Measurements from ENCODE around the gene MAP1LC3B.
A peak's percentile ranks its signal among the peaks of the same experiment; 100 is the strongest.
"Not testable (repeated sequence)": the region's sequence is repeated elsewhere in the genome, so short reads cannot be mapped to it uniquely, and the experiment has no call there.

Gene MAP1LC3B

DNA sequence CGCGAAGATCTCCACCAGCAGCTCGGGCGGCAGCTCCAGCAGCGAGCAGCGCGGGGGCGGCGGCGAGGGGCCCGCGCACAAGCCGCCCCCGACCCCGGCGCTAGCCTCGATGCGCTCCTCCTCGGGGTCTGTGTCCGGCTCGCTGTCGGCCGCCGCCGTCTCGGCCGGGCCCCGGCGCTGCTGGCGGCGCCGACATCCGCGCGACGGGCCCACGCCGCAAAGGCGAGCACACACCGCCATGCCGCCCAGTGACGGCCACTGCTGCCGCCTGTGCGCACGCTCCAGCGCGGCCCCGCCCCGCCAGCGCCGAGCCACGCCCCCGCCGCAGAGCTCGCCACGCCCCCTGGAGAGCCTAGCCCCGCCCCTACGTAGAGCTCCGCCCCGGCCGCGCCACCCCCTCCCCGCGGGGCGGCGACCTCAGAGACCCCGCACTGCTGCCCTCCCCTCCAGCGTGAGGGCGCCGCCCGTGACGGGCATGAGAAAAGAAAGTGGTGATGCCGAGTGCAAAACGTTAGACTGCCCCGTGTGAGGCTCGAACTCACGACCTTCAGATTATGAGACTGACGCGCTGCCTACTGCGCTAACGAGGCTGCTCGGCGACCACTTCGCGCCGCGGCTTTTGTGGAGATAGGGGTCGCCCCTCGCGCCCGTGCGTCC lies 8.5 kb upstream of the MAP1LC3B start, which contains the start of gene FBXO31:
FBXO31 (minus strand) TSS at position 272 of the 657 bp plus-strand sequence; CDS start at position 240, 32 bp downstream.
- peak; percentile 94 for DNase-seq

DNA sequence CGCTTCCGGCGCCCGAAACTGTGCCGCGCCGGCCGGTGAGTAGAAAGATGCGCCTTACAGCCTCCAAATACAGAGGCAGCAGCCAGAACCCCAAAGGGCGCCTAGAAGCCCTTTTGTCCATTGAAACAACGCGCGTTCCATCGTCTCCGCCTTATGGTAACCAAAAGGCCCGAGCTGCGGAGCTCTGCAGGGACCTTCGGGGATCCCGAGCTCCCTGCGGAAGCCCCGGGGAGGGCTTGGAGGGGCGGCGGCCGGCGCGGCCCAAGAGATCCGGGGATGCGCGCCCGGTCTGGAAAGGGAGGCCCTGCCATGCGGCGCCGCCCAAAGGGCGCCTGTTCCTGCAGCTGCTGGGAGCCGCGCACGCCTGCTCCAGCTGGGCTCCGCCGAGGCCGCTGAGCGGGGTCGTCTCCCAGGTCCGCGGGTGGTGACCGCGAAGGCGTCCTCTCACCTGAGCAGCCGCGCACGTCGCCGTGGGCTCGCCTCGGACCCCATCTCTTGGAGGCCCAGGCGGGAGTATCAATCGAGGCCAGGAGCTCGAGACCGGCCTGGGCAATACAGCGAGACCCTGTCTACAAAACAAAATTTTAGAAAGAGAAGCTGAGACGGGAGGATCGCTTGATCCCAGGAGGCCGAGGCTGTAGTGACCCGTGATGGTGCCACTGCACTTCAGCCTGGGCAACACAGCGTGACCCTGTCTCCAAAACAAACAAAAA lies 7.8 kb upstream of the MAP1LC3B start:
- DNase-seq, result no peak

DNA sequence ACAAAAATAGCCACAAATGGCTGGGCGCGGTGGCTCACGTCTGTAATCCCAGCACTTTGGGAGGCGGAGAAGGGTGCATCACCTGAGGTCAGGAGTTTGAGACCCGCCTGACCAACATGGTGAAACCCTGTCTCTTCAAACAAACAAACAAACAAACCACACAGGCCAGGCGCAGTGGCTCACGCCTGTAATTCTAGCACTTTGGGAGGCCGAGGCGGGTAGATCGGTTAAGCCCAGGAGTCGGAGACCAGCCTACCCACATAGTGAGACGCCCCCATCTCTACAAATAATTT lies 7.3 kb upstream of the MAP1LC3B start:
- DNase-seq, result not testable (repeated sequence)

DNA sequence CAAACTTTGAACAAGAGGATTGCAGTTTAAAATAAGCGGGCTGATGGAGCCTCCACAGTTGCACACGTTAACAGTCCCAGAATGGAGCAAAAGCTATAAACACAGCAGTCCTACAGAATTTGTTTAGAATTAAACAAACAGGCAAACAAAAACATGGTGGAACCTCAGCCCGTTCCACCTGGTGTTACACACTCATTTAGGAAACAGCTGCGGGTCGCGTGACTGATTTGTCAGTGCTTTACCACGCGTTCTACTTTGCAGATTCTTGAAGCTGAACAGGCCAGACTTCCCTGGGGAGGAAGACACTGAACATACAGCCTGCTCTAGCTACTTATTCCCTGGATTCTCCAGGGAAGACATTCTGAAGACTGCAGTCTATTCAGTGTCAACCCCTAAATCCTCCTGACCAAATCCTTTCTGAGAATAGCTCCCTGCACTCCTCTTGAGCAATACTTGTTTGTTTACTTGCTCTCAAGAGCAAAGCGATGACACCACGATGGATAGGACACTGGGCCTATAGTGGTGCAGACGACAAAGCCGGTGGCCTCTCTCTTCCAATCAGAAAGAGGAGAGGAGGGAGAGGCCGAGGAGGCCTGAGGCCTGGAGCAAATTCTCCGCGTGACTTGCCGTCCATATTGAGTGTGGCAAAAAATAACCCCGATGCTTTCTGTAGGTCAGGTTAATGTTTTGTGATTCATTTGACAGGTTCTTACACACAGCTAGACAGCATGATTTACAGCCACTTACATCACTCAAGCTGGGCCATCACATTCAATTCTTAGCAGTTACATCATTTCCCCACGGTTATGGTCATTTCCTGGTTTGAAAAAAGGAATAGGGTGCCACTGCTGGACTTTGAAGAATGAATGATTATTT lies 4.0 kb upstream of the MAP1LC3B start:
- peak; percentile 99 for DNase-seq

DNA sequence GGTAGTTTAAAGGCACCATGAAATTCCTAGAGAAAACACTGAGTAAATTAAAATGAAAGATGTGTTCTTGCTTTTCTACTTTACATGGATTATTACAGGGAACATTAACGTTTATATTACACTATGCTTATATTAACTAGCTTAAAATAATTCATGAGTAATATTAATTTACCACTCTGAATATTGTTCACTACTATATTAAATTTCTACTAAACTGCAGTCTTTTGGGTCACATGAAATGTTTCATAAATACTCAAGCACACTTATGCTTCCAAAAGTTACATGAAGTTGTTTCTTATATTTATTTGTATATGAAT lies 3.4 kb upstream of the MAP1LC3B start:
- DNase-seq, result no peak

DNA sequence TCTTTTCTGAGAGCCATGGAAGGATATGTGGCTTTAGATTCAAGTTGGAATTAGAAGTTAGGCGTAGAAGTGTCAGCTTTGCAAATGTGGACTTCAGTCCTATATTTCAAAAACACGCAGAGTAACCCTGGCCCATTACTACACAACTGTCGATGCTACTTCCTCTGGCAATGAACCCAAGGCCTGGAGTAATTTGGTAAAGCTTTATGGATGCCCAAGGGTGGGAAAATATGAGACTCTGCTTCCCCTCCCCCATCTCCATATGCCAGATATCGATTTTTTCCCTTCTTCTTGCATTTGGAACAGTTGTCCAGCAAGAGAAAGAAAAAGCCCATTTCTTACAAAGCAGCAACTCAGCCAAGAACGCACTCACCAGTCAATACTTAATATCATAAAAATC lies 2.9 kb upstream of the MAP1LC3B start:
- no peak for DNase-seq

DNA sequence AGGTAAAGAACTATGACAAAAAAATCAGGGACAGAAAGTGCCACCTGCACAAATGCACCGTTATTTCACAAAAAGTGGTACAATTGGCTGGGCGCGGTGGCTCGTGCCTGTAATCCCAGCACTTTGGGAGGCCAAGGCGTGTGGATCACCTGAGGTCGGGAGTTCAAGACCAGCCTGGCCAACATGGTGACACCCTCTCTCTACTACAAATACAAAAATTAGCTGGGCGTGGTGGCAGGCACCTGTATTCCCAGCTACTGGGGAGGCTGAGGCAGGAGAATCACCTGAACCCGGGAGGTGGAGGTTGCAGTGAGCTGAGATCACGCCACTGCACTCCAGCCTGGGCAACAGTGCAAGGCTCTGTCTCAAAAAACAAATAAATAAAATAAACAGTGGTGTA lies 2.2 kb upstream of the MAP1LC3B start:
- not testable (repeated sequence) for DNase-seq

DNA sequence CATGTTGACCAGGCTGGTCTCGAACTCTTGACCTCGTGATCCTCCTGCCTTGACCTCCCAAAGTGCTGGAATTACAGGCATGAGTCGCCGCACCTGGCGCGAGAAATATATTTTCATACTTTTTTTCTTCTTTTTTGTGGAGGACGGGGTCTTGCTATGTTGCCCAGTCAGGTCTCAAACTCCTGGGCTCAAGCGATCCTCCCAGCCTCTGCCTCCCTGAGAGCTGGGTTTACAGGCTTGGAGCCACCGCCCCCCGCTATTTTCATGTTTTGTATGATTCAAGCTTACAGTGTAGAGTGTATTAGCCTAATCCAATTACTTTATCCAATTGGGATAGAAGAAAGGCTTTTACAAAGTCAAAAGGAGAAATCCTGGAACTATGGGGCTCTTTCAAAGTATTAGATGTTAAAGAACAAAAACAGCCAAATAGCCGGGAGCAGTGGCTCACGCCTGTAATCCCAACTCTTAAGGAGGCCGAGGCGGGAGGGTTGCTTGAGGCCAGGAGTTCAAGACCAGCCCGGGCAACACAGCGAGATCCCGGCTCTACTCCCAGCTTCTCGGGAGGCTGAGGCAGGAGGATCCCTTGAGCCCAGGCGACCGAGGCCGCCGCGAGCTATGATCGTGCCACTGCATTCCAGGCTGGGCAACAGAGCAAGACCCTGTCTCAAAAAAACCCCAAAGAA lies 1.4 kb upstream of the MAP1LC3B start:
- DNase-seq, result no peak

DNA sequence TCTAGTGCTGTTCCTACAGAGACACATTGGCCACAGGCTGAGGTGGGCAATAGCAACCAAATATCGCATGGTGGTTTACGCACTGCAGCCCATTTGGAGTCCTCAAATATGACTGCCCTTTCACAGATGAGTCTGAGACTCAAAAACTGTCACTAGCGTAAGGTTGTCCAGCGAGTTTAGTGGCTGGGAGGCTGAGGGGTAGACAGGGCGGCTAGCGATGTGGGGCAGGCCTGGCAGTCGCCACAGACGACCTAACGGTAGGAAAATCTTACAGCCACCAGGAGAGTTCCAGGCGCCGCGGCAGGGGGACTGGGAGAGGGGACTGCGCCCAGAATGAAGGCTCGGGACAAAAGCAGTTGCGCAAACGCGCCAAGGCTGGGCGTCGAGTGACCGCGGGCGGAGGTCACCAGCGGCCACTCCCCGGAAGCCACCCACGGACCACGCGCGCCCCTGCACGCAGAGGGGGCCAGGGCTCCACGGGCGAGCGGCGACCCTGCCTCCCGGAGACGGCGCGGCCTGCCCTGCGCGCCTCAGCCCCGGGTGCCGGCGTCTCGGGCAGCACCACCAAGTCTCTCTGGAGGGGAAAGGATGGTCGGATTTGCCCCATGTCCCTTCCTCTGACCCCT lies 699 bp upstream of the MAP1LC3B start:
- peak; percentile 37 for DNase-seq

DNA sequence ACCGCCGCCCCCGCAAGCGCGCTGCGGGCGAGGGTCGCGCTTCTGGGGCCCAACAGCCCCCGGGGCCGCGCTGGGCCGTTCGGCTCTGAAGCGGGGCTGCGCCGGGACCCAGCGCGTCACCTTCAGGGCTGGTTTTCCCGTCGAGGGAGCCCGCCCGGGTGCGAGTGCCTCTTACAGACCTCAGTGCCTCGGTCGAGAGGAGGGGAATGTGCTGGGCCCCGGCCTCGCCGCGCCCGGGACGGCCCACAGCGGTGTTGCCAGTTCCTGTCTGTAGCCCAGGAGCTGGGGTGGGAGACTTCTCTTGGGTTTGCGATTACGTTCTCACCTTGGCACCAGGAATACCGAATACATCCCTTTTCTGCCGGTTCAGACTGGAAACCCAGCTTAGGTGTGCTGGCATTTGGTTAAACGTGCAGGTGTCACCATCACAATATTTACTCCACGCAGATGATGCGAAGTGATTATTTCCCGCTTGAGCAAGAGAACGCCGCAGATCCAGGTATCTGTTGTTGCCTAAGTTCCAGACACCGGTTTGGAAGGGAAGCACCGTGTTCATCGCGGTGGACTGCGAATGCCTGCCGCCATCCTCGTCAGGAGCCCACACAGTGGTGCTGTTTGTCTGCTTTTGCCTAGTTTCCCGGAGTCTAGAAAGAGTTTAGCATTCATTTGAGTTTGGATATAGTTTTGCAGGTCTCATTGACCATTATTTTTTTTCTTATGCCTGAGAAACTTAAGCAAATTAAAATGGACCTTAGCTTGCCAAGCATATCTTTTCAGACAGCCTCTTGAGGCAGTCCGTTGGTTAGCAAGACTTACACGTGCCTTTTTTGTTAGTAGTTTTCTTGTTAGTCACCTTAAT lies 914 bp downstream of the MAP1LC3B start:
- DNase-seq, result peak; percentile 42

DNA sequence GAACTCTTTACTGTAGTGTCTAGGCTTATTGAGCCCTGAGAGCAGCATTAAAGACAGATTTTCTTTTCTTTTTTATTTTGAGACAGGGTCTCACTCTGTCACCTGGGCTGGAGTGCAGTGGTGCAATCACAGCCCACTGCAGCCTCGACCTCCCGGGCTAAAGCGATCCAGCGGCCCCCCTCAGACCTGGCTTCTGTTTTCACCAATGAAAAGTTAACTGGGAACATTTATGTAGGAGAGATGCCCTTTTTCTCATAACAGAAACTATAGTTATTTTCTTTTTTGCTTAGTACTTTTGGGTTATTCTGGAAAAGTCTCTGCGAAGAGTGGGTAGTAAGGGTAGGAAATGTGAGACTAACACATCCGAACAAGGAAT lies 1.5 kb downstream of the MAP1LC3B start:
- no peak for DNase-seq

DNA sequence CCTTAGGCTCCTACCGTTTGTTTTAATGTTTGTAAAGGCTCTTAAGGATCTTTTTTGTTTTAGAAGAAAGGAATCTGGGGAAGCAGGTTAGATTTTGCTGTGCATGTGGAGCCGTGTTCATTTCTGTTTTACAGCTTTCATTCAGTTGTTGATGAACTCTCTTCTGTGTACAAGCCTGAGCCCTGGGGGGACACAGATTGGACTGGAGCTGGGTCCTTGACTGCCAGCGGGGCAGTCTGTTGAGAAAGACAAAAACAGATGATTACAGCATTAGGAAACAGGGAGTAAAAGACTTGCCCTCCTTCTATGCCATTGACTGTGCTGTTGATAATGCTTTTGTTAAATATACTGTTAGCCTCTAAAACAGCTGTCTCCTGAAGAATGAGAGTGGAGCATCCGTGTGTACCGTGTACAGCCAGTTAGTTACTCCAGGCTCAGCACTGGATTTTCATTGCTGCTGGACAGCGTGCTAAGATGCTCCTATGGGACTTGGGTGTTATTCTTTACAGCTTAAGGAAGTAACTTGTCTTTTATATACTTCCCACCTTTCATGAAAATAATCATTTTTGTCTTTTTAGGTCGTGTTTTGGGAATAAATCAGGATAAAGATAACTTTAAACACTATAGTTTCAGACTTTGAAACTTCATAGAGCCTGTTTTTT lies 3.2 kb downstream of the MAP1LC3B start:
- no peak for DNase-seq

DNA sequence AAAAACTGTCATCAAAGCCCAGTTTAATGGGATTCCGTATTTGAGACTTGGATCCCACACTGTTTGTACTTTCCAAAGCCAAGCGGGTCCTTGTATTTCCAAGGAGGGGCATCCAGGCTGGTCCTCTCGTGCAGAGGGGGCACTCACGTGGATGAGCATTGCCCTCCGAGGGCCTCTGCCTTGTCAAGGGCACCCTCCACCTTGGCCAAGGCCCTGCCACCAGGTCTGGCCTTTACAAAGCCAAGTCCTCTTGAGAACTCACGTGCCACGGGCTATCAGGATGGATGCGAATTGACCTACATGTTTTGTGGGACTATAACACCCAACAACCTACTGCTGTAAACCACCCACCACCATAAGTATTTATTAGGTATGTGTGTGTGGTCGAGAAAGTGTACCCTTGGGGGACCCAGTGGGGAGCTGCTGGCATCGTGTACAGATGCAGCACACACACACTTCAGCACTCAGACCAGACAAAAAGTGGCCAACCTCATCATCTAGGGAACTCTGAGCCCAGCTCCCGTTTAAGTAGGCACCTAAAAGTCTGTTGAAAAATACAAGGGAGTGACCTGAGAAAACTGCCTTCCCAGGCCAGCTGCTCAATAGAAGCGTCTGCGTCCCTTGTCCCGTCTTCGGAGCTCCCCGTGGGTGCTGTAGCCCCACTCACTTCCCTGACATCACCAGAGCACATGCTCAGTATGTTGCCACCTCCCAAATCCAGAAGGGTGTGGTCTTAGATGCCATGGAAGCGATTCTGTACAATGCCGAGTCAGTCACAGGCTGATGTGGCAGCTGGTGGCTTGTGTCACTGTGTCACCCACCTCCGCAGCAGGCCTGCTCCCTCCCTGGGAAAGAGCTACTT lies 12.9 kb downstream of the MAP1LC3B start:
- DNase-seq, result no peak

DNA sequence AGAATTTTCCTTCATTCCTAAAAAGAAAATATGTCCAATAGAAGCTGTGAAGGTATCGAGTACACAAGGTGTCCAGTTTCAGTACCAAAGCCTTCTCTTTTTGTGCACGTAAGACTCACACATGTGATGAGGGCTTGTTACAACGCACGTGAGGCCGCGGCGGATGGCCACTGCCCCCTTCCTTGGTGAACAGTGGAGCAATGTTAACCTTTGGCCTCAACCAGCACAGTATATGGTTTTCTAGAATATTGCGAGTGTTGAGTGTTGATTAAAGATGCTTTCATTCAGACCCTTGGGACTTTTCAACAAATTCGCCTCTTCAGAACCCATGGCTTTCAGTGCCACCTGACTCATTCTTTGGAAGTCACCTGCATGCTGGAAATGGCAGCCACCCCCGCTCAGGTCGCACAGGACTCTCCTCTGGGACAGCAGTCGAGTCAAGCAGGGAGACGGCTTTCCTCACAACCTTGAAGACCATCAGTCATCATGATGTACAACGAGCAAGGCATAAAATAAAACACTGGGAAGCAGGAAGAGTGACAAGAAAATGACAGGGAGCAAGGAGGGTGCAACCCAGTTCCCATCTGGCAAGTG lies 14.5 kb downstream of the MAP1LC3B start:
- no peak for DNase-seq

DNA sequence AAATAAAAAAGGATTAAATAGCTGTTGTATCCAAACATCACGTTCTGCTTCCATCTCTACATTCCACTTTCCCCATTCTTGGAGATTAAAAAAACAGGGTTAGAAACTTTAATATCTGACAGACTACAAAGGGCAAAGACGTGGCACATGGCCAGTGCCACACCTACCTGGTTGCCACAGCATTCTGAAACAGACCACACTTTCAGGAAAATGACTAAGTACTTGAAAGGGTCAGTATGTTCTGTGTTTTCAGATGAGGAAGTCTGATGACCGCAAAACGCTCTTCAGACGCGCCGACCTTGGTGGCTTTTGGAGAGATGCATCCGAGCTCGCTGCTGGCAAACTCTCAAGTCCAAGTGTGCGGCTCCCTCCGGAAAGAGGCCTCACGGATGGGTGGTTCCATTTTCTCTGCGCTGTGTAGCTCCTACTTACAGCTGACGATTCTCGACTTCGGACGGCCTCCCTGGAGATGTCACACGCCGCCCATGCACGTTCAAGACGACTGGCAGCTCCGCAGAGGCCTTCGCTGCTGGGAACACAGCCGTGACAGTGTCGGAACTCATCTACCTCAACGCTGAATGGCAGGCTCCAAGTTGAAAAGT lies 15.5 kb downstream of the MAP1LC3B start:
- peak; percentile 17 for DNase-seq

DNA sequence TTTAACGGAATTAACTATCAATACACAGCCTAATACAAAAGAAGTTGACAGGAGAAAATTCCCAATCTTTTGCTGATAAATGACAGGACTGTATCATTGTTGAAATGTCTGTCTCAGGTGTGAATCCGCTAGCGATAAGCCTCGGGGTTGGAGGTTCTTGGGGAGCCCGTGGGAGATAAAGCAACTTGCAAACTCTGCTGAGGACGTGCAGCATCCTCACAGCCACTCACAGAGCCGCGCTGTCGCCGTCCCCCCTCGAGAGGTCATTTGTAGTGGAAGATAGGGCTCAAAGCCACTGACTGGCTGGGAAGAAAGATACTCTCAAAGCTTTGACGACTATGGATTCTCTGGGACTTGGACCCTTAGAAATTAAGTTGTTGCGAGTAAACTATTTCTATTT lies 17.0 kb downstream of the MAP1LC3B start:
- no peak for DNase-seq

DNA sequence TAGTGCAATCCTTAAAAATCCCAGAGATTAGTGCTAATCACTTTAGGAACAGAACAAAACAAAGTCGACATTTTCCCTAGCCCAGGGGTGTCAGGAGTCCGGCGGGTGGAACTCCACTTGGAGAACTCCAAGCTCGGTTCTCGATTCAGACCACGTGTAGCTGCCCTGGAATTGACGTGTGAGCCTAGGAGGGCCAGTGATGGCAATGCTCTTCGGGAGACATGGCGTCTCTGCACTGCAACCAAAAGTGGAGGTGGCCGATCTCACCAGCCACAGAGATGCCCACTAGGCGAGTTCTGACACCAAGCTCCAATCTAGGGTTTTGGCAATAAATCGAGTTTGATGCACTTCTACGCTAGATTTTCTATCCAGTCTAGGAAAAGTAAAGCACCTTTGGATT lies 17.6 kb downstream of the MAP1LC3B start:
- DNase-seq, result no peak

DNA sequence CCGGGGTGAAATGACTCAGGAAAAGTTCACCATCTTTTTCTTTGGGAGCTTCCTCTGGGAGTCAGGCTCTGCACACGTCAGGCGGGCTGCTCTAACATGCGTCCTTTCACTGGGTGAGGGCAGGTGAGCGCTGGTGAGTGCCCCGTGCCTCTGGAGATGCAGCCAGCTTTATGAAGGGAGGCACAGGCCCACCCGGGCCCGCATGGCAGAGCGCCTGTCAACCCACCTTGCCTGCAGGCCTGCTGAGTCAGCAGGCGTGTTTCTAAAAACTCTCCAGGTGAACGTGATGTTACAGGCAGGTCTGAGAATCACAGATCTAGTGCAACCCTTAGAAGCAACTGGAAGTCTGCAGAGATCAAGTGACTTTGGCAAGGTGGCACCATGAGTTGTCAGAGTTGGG lies 18.4 kb downstream of the MAP1LC3B start:
- no peak for DNase-seq

DNA sequence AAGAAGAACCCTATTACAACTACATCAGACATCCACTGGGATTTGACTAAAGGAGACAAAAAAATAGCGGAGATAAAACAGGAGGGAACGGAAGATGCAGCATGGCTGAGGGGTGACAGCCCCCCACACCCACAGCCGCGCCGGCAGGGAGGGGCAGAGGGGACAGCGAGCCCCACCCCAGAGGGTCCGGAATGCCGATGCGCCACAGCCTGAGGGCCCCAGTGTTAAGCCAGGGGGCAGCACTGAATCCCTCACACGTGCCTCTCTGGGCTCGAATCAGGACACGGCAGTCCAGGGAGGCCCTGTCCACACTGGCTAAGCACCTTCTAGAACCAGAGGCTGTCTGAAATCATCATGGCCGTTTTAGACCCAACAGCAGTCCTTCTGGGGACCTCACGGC lies 18.8 kb downstream of the MAP1LC3B start:
- DNase-seq, result no peak

All from EL (cell line).